ENCODE results near the gene ITPK1. TPM values are rescaled to one million over a fixed set of nuclear protein-coding genes. Genes with fewer than 3 reads are reported as not detected.

Gene ITPK1
- total RNA-seq, 1 experiment from 2014 or later = 27.5 TPM

DNA sequence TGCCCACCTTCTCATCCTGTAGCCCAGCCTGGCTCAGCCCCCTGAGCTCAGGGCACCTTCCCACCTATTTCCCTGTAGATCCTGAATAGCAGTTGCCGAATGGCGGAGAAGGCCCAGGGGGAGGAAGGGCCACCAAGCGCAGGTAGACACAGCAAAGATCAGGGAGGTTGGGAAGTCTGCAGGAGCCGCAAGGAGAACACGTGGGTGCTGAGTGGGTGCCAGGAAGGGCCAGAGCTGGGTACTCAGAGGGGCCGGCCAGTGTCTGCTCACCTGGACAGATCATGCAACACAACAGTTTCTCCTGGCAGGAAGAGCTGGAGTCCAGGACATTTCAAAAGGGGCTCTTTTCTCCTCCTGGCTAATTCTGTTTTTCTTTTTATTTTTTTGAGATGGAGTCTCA is 162.2 kb downstream of the ITPK1 start:
- no peak for DNase-seq (ENCODE audit: low read depth)

DNA sequence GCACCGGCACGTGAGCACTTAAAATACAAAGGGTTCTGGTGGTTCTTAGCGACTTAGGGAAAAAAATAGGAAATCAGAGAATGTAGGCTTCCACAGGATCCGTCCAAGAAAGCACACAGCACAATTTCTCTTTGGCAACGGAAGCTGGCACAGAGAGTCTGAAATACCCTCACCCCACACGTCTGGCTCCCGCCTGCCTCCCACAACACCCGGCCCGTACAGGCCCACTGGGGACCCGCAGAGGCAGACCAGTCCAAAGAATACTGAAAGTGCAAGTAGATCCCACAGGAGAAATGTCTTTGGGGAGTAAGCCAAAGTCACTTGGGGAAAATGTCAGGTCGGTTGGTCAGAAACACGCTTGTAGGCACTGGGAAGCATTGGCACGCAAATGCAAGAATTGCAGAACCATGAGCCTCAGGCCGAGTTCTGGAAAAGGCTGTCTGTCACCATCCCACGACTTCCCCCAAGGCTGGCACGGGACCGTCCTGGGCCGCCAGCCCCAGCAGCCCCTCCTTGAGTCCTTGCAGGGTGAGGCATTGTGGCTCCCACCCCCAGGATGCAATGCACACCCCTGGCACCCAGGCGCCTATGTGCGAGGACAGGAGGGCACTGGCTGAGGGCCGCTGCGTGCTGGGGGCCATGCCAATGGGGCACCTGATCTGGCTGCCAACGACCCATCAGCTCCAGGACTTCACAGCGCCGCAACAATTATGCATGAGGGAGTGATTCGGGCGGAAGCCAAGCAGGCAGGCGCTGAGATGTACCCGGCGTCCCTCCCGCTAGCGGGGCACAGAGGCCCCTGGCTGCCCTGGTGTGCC is 163.0 kb downstream of the ITPK1 start:
- DNase-seq (ENCODE audit: low read depth) = no peak

GRCh38 chr14:92951912-92952471 is 163.7 kb downstream of the ITPK1 start:
- DNase-seq (ENCODE audit: low read depth) = peak; percentile 44

DNA sequence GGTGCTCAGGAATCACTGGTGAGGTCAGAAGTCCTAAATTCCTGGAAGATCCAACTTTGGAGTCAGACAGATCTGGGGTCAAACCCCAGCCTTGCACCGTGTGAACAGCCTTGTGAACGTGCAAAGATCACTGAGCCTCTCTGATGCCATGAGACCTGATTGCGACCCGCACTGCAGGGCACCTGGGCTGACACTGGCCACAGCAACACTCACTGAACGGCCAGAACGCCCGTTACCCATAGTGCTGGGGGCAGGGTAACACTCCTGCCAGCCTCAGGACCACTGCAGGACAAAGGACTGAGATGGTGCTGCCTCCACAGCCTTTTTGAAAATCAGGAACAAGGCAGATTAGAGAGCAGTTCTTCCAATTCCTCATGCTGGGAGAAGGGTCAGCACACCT is 164.5 kb downstream of the ITPK1 start:
- DNase-seq (ENCODE audit: low read depth) = no peak

- DNase-seq (ENCODE audit: low read depth) = peak; percentile 7
Observed at GRCh38 chr14:92950773-92951172, 165.0 kb downstream of the ITPK1 start.

- DNase-seq (ENCODE audit: low read depth) = no peak
Observed at GRCh38 chr14:92950193-92950540, 165.6 kb downstream of the ITPK1 start.

DNA sequence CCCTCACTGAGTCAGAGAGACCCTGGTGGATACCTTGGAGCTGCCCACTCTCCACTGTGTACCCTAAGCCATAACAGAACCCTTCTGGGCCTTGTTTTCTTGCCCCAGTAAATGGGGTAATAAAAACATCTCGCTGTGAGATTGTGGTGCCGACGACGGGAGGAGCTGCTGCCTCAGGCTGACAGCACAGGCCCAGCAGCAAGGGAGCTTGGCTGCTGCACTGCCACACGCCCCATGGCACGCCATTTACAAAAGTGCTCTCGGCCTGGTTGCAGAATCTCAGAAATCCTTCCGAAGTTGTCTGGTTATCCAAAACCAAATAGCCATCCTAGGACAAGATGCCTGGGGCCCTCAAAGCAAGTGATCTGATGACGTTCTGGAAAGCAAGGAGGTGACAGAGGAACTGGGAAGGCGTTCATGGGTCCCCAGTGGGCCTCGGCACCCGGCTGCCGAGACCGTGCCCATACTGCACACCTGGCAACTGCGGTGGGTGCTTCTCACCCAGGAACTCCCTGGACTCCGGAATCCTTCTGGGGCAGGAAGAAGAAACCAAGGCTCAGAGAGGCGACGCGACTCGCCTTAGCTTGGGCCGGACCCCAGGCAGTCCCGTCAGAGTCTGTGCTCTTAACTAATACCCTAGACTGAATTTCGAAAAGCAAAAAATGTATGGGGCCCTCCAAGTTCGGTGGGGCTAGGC is 166.1 kb downstream of the ITPK1 start:
- DNase-seq (ENCODE audit: low read depth) = no peak

- no peak for DNase-seq (ENCODE audit: low read depth)
Observed at GRCh38 chr14:92948647-92949046, 167.1 kb downstream of the ITPK1 start.

- no peak for DNase-seq (ENCODE audit: low read depth)
Observed at GRCh38 chr14:92946847-92947545, 168.7 kb downstream of the ITPK1 start.

GRCh38 chr14:92945959-92946846 is 169.5 kb downstream of the ITPK1 start:
- DNase-seq (ENCODE audit: low read depth) = peak; percentile 58

DNA sequence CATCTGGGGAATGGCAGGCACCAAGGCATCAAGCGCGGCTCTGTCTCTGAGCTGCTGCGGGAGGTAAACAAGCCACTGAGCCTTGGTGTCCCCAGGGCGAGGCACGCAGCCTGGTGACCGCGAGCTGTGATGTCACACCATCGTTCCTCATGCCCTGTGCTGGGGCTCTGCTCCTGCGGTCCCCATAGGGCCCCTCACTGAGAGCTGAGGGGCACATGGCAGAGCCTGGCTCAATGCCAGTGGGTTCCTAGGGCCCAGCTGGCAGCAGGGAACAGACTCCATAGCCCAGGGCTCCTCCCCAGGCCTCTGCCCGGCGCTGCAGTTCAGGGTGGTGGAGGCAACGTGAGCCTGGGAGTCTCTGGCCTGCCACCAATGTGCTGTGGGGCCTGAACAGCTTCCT is 170.2 kb downstream of the ITPK1 start:
- no peak for DNase-seq (ENCODE audit: low read depth)

- DNase-seq (ENCODE audit: low read depth) = no peak
Observed at GRCh38 chr14:92944976-92945375, 170.7 kb downstream of the ITPK1 start.

GRCh38 chr14:92943855-92944570 is 171.7 kb downstream of the ITPK1 start:
- DNase-seq (ENCODE audit: low read depth) = no peak

DNA sequence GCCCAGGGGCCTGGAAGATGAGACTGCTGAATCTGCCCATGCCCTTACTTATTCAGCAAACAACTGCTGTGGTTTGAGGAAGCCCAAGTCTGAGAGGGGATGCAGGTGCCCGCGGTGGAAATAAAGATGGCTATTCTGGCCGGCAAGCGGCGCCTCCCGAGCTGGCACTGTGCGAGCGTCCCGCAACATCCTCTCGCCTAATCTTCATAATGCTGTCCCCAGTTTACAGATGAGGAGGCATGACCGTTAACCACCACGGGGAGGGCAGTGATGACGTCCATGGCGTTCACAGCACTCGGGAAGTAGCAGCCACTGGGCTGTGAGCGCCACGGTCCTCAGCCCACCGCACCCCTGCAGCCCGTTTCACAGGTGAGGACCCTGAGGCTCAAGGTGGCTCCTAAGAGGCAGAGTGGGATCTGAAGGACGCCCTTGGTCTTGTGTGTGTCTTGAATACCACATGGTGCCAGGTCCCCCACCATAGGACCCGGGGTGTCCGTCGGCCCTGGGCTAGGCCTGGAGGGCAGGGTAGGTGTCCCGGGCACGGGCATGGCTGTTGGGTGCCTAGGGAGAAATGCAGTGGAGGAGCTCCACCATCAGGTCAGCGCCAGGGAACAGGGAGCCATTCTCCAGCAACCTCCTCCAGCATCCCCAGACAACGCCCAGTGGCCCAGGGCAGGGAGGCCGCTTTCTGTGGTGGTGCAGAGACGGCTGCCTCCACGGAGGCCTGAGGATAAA is 172.6 kb downstream of the ITPK1 start:
- DNase-seq (ENCODE audit: low read depth) = no peak

- DNase-seq (ENCODE audit: low read depth) = no peak
Observed at GRCh38 chr14:92942576-92942975, 173.1 kb downstream of the ITPK1 start.

GRCh38 chr14:92942136-92942535 is 173.6 kb downstream of the ITPK1 start:
- no peak for DNase-seq (ENCODE audit: low read depth)

DNA sequence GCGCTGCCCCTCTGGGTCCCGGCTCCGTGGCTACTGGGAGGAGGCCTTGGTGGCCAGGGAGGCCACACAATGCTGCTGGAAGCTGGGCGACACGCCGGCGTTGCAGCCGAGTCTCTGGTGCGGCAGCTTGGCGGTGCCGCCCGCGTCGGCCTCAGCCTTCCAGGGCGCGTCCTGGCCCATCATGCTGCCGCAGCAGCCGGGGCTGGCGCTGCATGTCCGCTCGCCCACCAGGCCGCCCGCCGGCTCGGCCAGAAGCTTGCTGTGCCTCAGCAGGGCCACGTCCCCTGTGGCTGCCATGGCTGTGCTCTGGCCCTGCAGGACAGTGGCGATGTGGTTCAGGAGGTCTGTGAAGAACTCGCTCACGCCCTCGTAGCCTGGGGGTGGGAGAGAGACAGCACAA is 174.2 kb downstream of the ITPK1 start:
- DNase-seq (ENCODE audit: low read depth) = no peak

DNA sequence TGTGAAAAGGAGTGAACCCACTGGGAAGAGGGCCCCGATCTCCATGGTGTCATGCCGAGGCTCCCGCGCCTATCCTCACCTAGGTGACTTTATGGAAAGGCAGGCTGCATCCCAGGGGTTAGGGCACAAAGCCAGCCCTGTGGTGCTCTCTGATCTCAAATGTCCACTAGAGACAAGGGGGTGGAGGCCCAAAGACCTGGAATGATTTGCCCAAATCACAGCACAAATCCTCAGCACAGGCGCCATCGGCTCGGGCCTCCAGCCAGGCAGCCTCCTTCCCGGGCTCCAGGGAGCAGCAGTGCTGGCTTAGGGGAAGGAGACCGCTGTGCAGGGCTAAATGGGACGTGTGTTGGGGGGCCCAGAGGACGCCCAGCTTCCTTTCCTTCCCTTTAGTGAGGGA is 175.2 kb downstream of the ITPK1 start:
- no peak for DNase-seq (ENCODE audit: low read depth)

- DNase-seq (ENCODE audit: low read depth) = no peak
Observed at GRCh38 chr14:92939699-92940098, 176.0 kb downstream of the ITPK1 start.

All from LHCN-M2 (cell line).